ENCODE results near the gene MRPL58. TPM values are rescaled to one million over a fixed set of nuclear protein-coding genes. Genes with fewer than 3 reads are reported as not detected.

The MRPL58 gene
- total RNA-seq, 3 donors from 2014 or later (not counting 1 experiment from before 2014, with no cell fraction given), result 9.0 to 15.7 (median 12.9) TPM

DNA sequence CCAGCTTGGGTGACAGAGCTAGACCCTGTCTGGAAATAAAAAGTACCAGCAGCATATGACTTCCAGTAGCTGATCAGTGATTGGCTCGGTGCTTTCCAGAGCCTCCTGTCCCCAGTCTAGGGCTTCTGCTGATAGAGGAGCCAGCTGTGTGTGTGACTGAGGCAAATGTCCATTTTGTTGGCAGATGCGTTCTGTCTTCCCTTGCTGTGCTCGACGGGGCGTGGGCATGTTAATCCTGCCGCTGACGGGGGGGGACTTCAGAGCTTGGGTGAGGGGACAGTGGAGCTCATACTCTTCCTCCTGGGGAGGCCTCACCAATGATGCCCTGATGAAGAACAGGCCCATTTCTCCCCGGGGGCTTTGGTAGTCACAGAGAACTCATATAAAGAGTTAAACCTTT lies 49.1 kb downstream of the MRPL58 start:
- intact Hi-C loops (cut with micrococcal nuclease), result no loop called here
- H3K4me1 Mint-ChIP-seq, result no peaks in the 10 kb centered on the region
- H3K27ac Mint-ChIP-seq, result no peak overlapping the region
- WGBS (ENCODE audit: insufficient coverage), result 94% methylated on average over 8 of the region's 8 CpGs
- no peaks in the 10 kb centered on the region for H3K27me3 Mint-ChIP-seq (ENCODE audit: low read depth in 2 of 2)
- Histone ChIP-seq H3K4me1 (ENCODE audit: control insufficient read depth, insufficient read depth, low read length) (no peaks in the 10 kb centered on the region), H3K4me3 (ENCODE audit: low read length) (no peak overlapping the region), H3K27me3 (ENCODE audit: control insufficient read depth, insufficient read depth, low read length) (no peaks in the 10 kb centered on the region), H3K9me3 (ENCODE audit: control insufficient read depth, insufficient read depth, low read length) (no peaks in the 10 kb centered on the region), H3K27ac (ENCODE audit: low read length) (no peak overlapping the region), H3K36me3 (ENCODE audit: control insufficient read depth, insufficient read depth, low read length) (peaks cover 49% of the 10 kb centered on the region)
- H3K4me3 Mint-ChIP-seq, result no peak overlapping the region
- H3K9me3 Mint-ChIP-seq, result no peaks in the 10 kb centered on the region
- H3K36me3 Mint-ChIP-seq, result peaks cover 10% of the 10 kb centered on the region
- DNase-seq (no peak), ATAC-seq (no peak)
- TF ChIP-seq, protein P1, sequence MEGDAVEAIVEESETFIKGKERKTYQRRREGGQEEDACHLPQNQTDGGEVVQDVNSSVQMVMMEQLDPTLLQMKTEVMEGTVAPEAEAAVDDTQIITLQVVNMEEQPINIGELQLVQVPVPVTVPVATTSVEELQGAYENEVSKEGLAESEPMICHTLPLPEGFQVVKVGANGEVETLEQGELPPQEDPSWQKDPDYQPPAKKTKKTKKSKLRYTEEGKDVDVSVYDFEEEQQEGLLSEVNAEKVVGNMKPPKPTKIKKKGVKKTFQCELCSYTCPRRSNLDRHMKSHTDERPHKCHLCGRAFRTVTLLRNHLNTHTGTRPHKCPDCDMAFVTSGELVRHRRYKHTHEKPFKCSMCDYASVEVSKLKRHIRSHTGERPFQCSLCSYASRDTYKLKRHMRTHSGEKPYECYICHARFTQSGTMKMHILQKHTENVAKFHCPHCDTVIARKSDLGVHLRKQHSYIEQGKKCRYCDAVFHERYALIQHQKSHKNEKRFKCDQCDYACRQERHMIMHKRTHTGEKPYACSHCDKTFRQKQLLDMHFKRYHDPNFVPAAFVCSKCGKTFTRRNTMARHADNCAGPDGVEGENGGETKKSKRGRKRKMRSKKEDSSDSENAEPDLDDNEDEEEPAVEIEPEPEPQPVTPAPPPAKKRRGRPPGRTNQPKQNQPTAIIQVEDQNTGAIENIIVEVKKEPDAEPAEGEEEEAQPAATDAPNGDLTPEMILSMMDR (IDR thresholded peaks at IDR 0.05), result no peak

DNA sequence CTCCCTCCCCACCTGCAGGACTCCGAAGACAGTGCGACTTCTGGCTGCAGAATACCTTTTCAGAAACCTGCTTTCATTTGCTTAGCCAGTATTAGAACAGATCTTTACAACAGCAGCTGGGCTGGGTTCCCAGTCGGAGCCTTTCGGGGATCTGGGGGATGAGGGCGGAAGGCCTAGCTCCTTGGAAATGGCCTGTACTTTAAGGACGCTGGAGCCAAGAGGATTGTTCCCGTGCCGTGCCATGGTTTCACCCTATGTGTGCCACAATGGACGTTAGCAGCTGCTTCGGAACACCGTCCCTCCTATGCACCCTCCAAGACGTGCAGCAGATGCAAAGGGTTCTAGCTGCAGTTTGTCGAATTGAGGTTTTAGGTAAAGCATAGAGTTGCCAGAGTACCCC lies 50.7 kb downstream of the MRPL58 start:
- Histone ChIP-seq H3K4me1 (ENCODE audit: control insufficient read depth, insufficient read depth, low read length) (peaks cover 5% of the 10 kb centered on the region), H3K27me3 (ENCODE audit: control insufficient read depth, insufficient read depth, low read length) (no peaks in the 10 kb centered on the region), H3K4me3 (ENCODE audit: low read length) (no peak overlapping the region), H3K36me3 (ENCODE audit: control insufficient read depth, insufficient read depth, low read length) (peaks cover 47% of the 10 kb centered on the region), H3K27ac (ENCODE audit: low read length) (no peak overlapping the region), H3K9me3 (ENCODE audit: control insufficient read depth, insufficient read depth, low read length) (no peaks in the 10 kb centered on the region)
- no peak overlapping the region for H3K27ac Mint-ChIP-seq
- H3K36me3 Mint-ChIP-seq, result peaks cover 10% of the 10 kb centered on the region
- no peak for DNase-seq
- ATAC-seq, result no peak
- H3K4me1 Mint-ChIP-seq, result peaks cover 0 to 6% of the 10 kb centered on the region in 2 donors
- no peaks in the 10 kb centered on the region for H3K27me3 Mint-ChIP-seq (ENCODE audit: low read depth in 2 of 2)
- H3K9me3 Mint-ChIP-seq, result no peaks in the 10 kb centered on the region
- TF ChIP-seq, protein P1 (IDR thresholded peaks at IDR 0.05), result no peak
- intact Hi-C loops (cut with micrococcal nuclease), result no loop called here
- WGBS (ENCODE audit: insufficient coverage), result 97% methylated on average over 13 of the region's 13 CpGs
- H3K4me3 Mint-ChIP-seq, result no peak overlapping the region

DNA sequence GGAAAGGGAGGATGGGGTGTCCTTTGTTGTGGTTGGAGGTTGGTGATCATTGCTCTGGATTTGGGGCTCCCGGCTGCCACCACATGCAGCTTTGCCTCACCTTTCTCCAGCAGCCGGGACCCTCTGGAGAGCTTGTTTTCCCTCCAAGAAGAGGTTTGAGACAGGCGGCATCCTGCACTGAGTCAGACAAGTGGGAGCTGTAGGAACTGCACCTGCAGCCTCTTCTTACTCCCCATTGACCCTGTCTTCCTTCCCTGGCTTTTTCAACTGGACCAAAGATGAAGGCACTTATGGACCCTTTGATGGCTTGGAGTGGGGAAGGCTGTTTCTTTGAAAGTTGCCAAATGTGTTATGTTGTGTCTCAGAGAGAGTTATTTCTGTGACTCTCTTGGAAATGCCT lies 51.2 kb downstream of the MRPL58 start:
- Mint-ChIP-seq H3K36me3 (peaks cover 10% of the 10 kb centered on the region), H3K9me3 (no peaks in the 10 kb centered on the region), H3K4me1 (peaks cover 0 to 6% of the 10 kb centered on the region in 2 donors), H3K27ac (no peak overlapping the region), H3K4me3 (no peak overlapping the region), H3K27me3 (ENCODE audit: low read depth in 2 of 2) (no peaks in the 10 kb centered on the region)
- peaks cover 5% of the 10 kb centered on the region for H3K4me1 ChIP-seq (ENCODE audit: control insufficient read depth, insufficient read depth, low read length)
- no peaks in the 10 kb centered on the region for H3K27me3 ChIP-seq (ENCODE audit: control insufficient read depth, insufficient read depth, low read length)
- intact Hi-C loops (cut with micrococcal nuclease), result no loop called here
- DNase-seq (no peak), ATAC-seq (no peak)
- no peak overlapping the region for H3K4me3 ChIP-seq (ENCODE audit: low read length)
- no peaks in the 10 kb centered on the region for H3K9me3 ChIP-seq (ENCODE audit: control insufficient read depth, insufficient read depth, low read length)
- TF ChIP-seq, protein P1 (IDR thresholded peaks at IDR 0.05), result no peak
- WGBS (ENCODE audit: insufficient coverage), result 97% methylated on average over 3 of the region's 3 CpGs
- H3K27ac ChIP-seq (ENCODE audit: low read length), result no peak overlapping the region
- peaks cover 47% of the 10 kb centered on the region for H3K36me3 ChIP-seq (ENCODE audit: control insufficient read depth, insufficient read depth, low read length)

DNA sequence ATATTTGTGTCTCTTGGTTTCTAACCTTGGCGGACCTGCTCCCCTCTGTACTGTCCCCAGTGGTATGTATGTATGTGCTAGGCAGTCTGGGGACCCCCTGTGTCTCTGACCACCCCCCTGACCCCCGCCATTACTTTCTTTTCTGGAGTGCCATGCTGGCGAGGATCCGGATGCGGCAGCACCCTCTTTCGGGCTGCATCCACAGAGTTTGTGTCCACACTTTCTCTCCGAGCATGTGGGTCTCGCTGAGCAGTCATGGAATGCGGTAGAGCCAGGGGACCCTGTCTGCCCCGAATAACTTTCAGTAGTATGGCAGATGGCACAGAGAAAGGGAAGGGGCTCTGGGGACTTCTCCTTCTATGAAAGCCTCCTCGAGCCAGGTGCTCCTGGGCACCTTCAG lies 51.6 kb downstream of the MRPL58 start:
- H3K4me3 Mint-ChIP-seq, result no peak overlapping the region
- Histone ChIP-seq H3K36me3 (ENCODE audit: control insufficient read depth, insufficient read depth, low read length) (peaks cover 47% of the 10 kb centered on the region), H3K27ac (ENCODE audit: low read length) (no peak overlapping the region), H3K27me3 (ENCODE audit: control insufficient read depth, insufficient read depth, low read length) (no peaks in the 10 kb centered on the region), H3K4me1 (ENCODE audit: control insufficient read depth, insufficient read depth, low read length) (peaks cover 5% of the 10 kb centered on the region), H3K9me3 (ENCODE audit: control insufficient read depth, insufficient read depth, low read length) (no peaks in the 10 kb centered on the region), H3K4me3 (ENCODE audit: low read length) (no peak overlapping the region)
- H3K4me1 Mint-ChIP-seq, result peaks cover 0 to 6% of the 10 kb centered on the region in 2 donors
- H3K9me3 Mint-ChIP-seq, result no peaks in the 10 kb centered on the region
- 96% methylated on average over 11 of the region's 11 CpGs for WGBS (ENCODE audit: insufficient coverage)
- H3K36me3 Mint-ChIP-seq, result peaks cover 10% of the 10 kb centered on the region
- ATAC-seq (no peak), DNase-seq (no peak)
- no peak overlapping the region for H3K27ac Mint-ChIP-seq
- TF ChIP-seq, protein P1 (IDR thresholded peaks at IDR 0.05), result no peak
- H3K27me3 Mint-ChIP-seq (ENCODE audit: low read depth in 2 of 2), result no peaks in the 10 kb centered on the region
- intact Hi-C loops (cut with micrococcal nuclease), result no loop called here

All from natural killer cell (primary cell).